Measurements from ENCODE around the gene MKI67. TPM values are rescaled to one million over a fixed set of nuclear protein-coding genes. Genes with fewer than 3 reads are reported as not detected.
"Not testable (repeated sequence)": the region's sequence is repeated elsewhere in the genome, so short reads cannot be mapped to it uniquely, and the experiment has no call there.

MKI67 gene
- total RNA-seq, 5 donors from 2014 or later (not counting 1 experiment from before 2014, with no cell fraction given) = 0.70 to 8.6 (median 1.8) TPM

GRCh38 chr10:128167926-128168520 is 41.8 kb upstream of the MKI67 start:
- DNase-seq (no peak), ATAC-seq (replicated peaks in 1 of 4) (no peak)
- Histone ChIP-seq H3K9me3 (no peaks in the 10 kb centered on the region), H3K4me1 (ENCODE audit: control insufficient read depth in 1 of 2, extremely low read depth in 1 of 2, insufficient read depth in 2 of 2, low read length in 2 of 2) (no peaks in the 10 kb centered on the region), H3K27me3 (replicated peaks in 1 of 2; ENCODE audit: control insufficient read depth in 2 of 2, extremely low read depth in 1 of 2, insufficient read depth in 2 of 2, low read length in 1 of 2) (peaks cover 0 to 14% of the 10 kb centered on the region in 2 experiments), H3K36me3 (ENCODE audit: control insufficient read depth in 2 of 2, extremely low read depth in 1 of 2, insufficient read depth in 1 of 2, low read length in 1 of 2) (no peaks in the 10 kb centered on the region), H3K4me3 (ENCODE audit: control insufficient read depth in 1 of 2, extremely low read depth in 1 of 2, low read length in 1 of 2) (no peak overlapping the region), H3K27ac (ENCODE audit: low read length) (no peak overlapping the region)
- Mint-ChIP-seq H3K27me3 (peaks cover 14 to 19% of the 10 kb centered on the region in 2 donors), H3K36me3 (no peaks in the 10 kb centered on the region), H3K27ac (no peak overlapping the region), H3K4me3 (no peak overlapping the region), H3K9me3 (no peaks in the 10 kb centered on the region), H3K4me1 (no peaks in the 10 kb centered on the region)
- POLR2A ChIA-PET = no interaction called here
- CTCF ChIA-PET = no interaction called here
- 87% methylated on average over 3 of the region's 3 CpGs for WGBS (ENCODE audit: insufficient coverage)

GRCh38 chr10:128167123-128167522 is 40.9 kb upstream of the MKI67 start:
- ATAC-seq (replicated peaks in 1 of 4); H3K36me3 Mint-ChIP-seq; H3K36me3 ChIP-seq (ENCODE audit: control insufficient read depth in 2 of 2, extremely low read depth in 1 of 2, insufficient read depth in 1 of 2, low read length in 1 of 2); H3K4me3 ChIP-seq (ENCODE audit: control insufficient read depth in 1 of 2, extremely low read depth in 1 of 2, low read length in 1 of 2); H3K9me3 Mint-ChIP-seq; H3K27ac ChIP-seq (ENCODE audit: low read length); H3K4me3 Mint-ChIP-seq; DNase-seq; POLR2A ChIA-PET; H3K27ac Mint-ChIP-seq; H3K4me1 ChIP-seq (ENCODE audit: control insufficient read depth in 1 of 2, extremely low read depth in 1 of 2, insufficient read depth in 2 of 2, low read length in 2 of 2); H3K4me1 Mint-ChIP-seq; H3K9me3 ChIP-seq: not testable (repeated sequence)
- peaks cover 10 to 19% of the 10 kb centered on the region in 2 donors for H3K27me3 Mint-ChIP-seq
- CTCF ChIA-PET = interaction anchor here in 1 of 2 donors (0.7 kb wide), 1 partner anchor 11 kb away, joined by 3 read pairs; no protein-coding TSS in a partner anchor
- 60% methylated on average over 1 of the region's 6 CpGs for WGBS (ENCODE audit: insufficient coverage)
- H3K27me3 ChIP-seq (replicated peaks in 1 of 2; ENCODE audit: control insufficient read depth in 2 of 2, extremely low read depth in 1 of 2, insufficient read depth in 2 of 2, low read length in 1 of 2) = peaks cover 0 to 12% of the 10 kb centered on the region in 2 experiments

GRCh38 chr10:128166151-128166550 is 39.9 kb upstream of the MKI67 start:
- Histone ChIP-seq H3K4me3 (ENCODE audit: control insufficient read depth in 1 of 2, extremely low read depth in 1 of 2, low read length in 1 of 2) (no peak overlapping the region), H3K27ac (ENCODE audit: low read length) (no peak overlapping the region), H3K27me3 (replicated peaks in 1 of 2; ENCODE audit: control insufficient read depth in 2 of 2, extremely low read depth in 1 of 2, insufficient read depth in 2 of 2, low read length in 1 of 2) (peaks cover 0 to 14% of the 10 kb centered on the region in 2 experiments), H3K9me3 (no peaks in the 10 kb centered on the region), H3K4me1 (ENCODE audit: control insufficient read depth in 1 of 2, extremely low read depth in 1 of 2, insufficient read depth in 2 of 2, low read length in 2 of 2) (no peaks in the 10 kb centered on the region), H3K36me3 (ENCODE audit: control insufficient read depth in 2 of 2, extremely low read depth in 1 of 2, insufficient read depth in 1 of 2, low read length in 1 of 2) (no peaks in the 10 kb centered on the region)
- ATAC-seq (replicated peaks in 1 of 4) = no peak
- no CpG with 5 or more reads among the region's 2 CpGs for WGBS (ENCODE audit: insufficient coverage)
- ChIA-PET POLR2A (interaction anchor here in 1 of 2 donors (0.6 to 0.7 kb wide), 4 partner anchors 66 to 121 kb away, joined by 3 to 8 read pairs (median 4); no protein-coding TSS in a partner anchor), CTCF (interaction anchor here (0.5 to 0.6 kb wide), 2 partner anchors 103 to 316 kb away, joined by 3 to 4 read pairs; no protein-coding TSS in a partner anchor)
- no peak for DNase-seq
- H3K4me1 Mint-ChIP-seq = peaks cover 0 to under 1% (median under 1%) of the 10 kb centered on the region in 3 donors
- H3K4me3 Mint-ChIP-seq = no peak overlapping the region
- H3K9me3 Mint-ChIP-seq = no peaks in the 10 kb centered on the region
- no peak overlapping the region for H3K27ac Mint-ChIP-seq
- peaks cover 10 to 20% of the 10 kb centered on the region in 2 donors for H3K27me3 Mint-ChIP-seq
- H3K36me3 Mint-ChIP-seq = no peaks in the 10 kb centered on the region

- ATAC-seq (replicated peaks in 1 of 4) (no peak), DNase-seq (no peak)
- Mint-ChIP-seq H3K36me3 (no peaks in the 10 kb centered on the region), H3K4me3 (no peak overlapping the region), H3K27ac (no peak overlapping the region), H3K4me1 (peaks cover 0 to 4% (median 4%) of the 10 kb centered on the region in 3 donors), H3K27me3 (peaks cover 10 to 20% of the 10 kb centered on the region in 2 donors), H3K9me3 (no peaks in the 10 kb centered on the region)
- no peak overlapping the region for H3K4me3 ChIP-seq (ENCODE audit: control insufficient read depth in 1 of 2, extremely low read depth in 1 of 2, low read length in 1 of 2)
- WGBS (ENCODE audit: insufficient coverage) = 91% methylated on average over 3 of the region's 6 CpGs
- no peaks in the 10 kb centered on the region for H3K4me1 ChIP-seq (ENCODE audit: control insufficient read depth in 1 of 2, extremely low read depth in 1 of 2, insufficient read depth in 2 of 2, low read length in 2 of 2)
- ChIA-PET POLR2A (interaction anchor here in 1 of 2 donors (0.6 kb wide), 1 partner anchor 116 kb away, joined by 3 read pairs; no protein-coding TSS in a partner anchor), CTCF (interaction anchor here in 1 of 2 donors (0.5 kb wide), 1 partner anchor 316 kb away, joined by 3 read pairs; no protein-coding TSS in a partner anchor)
- no peaks in the 10 kb centered on the region for H3K9me3 ChIP-seq
- H3K27me3 ChIP-seq (replicated peaks in 1 of 2; ENCODE audit: control insufficient read depth in 2 of 2, extremely low read depth in 1 of 2, insufficient read depth in 2 of 2, low read length in 1 of 2) = peaks cover 0 to 16% of the 10 kb centered on the region in 2 experiments
- no peak overlapping the region for H3K27ac ChIP-seq (ENCODE audit: low read length)
- no peaks in the 10 kb centered on the region for H3K36me3 ChIP-seq (ENCODE audit: control insufficient read depth in 2 of 2, extremely low read depth in 1 of 2, insufficient read depth in 1 of 2, low read length in 1 of 2)
These were observed 39.3 kb upstream of the MKI67 start for GRCh38 chr10:128165536-128165935.

- H3K36me3 Mint-ChIP-seq = no peaks in the 10 kb centered on the region
- peaks cover 2 to 9% of the 10 kb centered on the region in 2 donors for H3K27me3 Mint-ChIP-seq
- DNase-seq (no peak), ATAC-seq (replicated peaks in 1 of 4) (no peak)
- H3K27ac Mint-ChIP-seq = no peak overlapping the region
- H3K9me3 Mint-ChIP-seq = no peaks in the 10 kb centered on the region
- ChIA-PET POLR2A (no interaction called here), CTCF (interaction anchor here in 1 of 2 donors (1.2 kb wide), 1 partner anchor 10 kb away, joined by 3 read pairs; no protein-coding TSS in a partner anchor)
- peaks cover 0 to 6% (median 6%) of the 10 kb centered on the region in 3 donors for H3K4me1 Mint-ChIP-seq
- H3K4me3 Mint-ChIP-seq = no peak overlapping the region
- Histone ChIP-seq H3K9me3 (no peaks in the 10 kb centered on the region), H3K4me3 (ENCODE audit: control insufficient read depth in 1 of 2, extremely low read depth in 1 of 2, low read length in 1 of 2) (no peak overlapping the region), H3K36me3 (ENCODE audit: control insufficient read depth in 2 of 2, extremely low read depth in 1 of 2, insufficient read depth in 1 of 2, low read length in 1 of 2) (no peaks in the 10 kb centered on the region), H3K4me1 (ENCODE audit: control insufficient read depth in 1 of 2, extremely low read depth in 1 of 2, insufficient read depth in 2 of 2, low read length in 2 of 2) (no peaks in the 10 kb centered on the region), H3K27ac (ENCODE audit: low read length) (no peak overlapping the region), H3K27me3 (replicated peaks in 1 of 2; ENCODE audit: control insufficient read depth in 2 of 2, extremely low read depth in 1 of 2, insufficient read depth in 2 of 2, low read length in 1 of 2) (peaks cover 0 to 18% of the 10 kb centered on the region in 2 experiments)
- whole genome bisulfite sequencing (ENCODE audit: insufficient coverage) = 88% methylated on average over 3 of the region's 5 CpGs
These were observed 37.5 kb upstream of the MKI67 start for GRCh38 chr10:128163701-128164100.

- CTCF ChIA-PET = no interaction called here
- Mint-ChIP-seq H3K9me3 (no peaks in the 10 kb centered on the region), H3K36me3 (no peaks in the 10 kb centered on the region), H3K4me1 (peaks cover 5 to 6% (median 6%) of the 10 kb centered on the region in 3 donors), H3K27ac (no peak overlapping the region), H3K27me3 (peaks cover 5 to 9% of the 10 kb centered on the region in 2 donors), H3K4me3 (no peak overlapping the region)
- POLR2A ChIA-PET = no interaction called here
- Histone ChIP-seq H3K4me3 (ENCODE audit: control insufficient read depth in 1 of 2, extremely low read depth in 1 of 2, low read length in 1 of 2) (no peak overlapping the region), H3K36me3 (ENCODE audit: control insufficient read depth in 2 of 2, extremely low read depth in 1 of 2, insufficient read depth in 1 of 2, low read length in 1 of 2) (no peaks in the 10 kb centered on the region), H3K27ac (ENCODE audit: low read length) (no peak overlapping the region), H3K27me3 (replicated peaks in 1 of 2; ENCODE audit: control insufficient read depth in 2 of 2, extremely low read depth in 1 of 2, insufficient read depth in 2 of 2, low read length in 1 of 2) (peaks cover 0 to 16% of the 10 kb centered on the region in 2 experiments), H3K4me1 (ENCODE audit: control insufficient read depth in 1 of 2, extremely low read depth in 1 of 2, insufficient read depth in 2 of 2, low read length in 2 of 2) (no peaks in the 10 kb centered on the region), H3K9me3 (no peaks in the 10 kb centered on the region)
- DNase-seq (no peak), ATAC-seq (replicated peaks in 1 of 4) (no peak)
- WGBS (ENCODE audit: insufficient coverage) = 61% methylated on average over 5 of the region's 7 CpGs
These were observed 34.8 kb upstream of the MKI67 start for GRCh38 chr10:128161031-128161430.

Measured in T-cell (primary cell).